Activated T-cell treated with anti-CD3 and anti-CD28 coated beads, Interleukin-2, amount 50 U/mL, for 1 hour (primary cell): ENCODE results near the gene CHCHD6.

Experiments
- DNase-seq: peaks from one replicate; pipeline ENCODE4 v3.0.0-alpha.2; 2020

CHCHD6 gene

DNA sequence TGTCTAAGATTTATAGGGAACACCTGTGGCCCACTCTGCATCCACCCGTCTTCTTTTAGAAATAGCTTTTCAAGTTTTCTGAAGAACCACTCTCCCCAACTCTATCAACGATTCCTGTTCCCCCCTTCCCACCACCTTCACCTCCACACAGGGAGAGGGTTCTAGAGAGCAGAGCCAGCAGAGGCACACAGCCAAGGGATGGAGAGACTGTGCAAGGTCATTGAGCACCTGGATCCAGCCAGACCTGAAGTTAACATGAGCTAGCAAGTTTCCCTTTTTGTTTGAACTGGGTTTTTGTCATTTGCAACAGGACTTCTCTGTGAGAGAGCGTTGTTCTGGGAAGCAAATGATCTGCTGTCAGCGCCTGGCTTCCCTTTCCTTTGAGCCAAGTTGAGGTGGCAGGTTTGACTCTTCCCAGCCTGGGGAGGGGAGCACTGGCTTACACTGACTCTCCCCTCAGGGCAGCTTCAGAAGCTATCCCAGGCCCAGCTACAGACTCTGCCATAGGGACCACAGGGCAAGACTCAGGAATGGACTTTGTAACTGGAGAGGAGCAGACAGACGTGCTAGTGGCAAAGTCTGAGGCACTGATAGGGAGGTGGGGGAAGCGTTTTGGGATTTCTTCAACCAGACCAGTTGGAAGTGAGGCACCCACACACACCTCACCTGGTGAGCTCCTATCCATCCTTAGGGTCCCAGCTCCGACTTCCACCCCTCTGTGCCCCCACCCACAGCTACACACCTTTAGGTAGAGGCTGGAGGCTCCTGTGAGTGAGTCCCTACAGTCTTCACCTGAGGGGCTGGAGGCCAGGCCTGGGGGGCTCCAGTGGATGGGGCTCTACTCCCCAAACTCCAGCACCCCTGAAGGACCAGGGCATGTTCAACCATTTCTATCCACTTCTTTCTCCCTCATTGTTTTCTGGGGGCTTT, 259.5 kb downstream of the CHCHD6 start:
- DNase-seq: no peak

DNA sequence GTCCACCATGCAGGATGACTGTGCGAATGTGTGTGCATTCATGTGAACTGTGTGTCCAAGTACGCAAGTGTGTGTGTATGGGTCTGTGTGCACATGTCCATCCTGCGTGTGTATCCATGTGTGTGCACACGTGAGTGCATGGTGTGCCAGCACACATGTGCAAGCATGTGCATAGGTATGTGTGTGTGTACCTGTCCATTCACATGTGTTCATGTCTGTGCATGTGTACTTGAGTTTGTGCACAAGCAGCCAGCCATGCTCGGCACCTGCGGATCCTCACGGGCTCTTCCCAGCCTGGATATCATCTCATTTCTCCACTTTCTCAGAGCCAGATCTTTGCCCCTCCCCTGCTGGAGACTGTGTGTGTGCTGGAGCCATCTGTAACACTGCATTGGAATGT, 260.2 kb downstream of the CHCHD6 start:
- DNase-seq: no peak

DNA sequence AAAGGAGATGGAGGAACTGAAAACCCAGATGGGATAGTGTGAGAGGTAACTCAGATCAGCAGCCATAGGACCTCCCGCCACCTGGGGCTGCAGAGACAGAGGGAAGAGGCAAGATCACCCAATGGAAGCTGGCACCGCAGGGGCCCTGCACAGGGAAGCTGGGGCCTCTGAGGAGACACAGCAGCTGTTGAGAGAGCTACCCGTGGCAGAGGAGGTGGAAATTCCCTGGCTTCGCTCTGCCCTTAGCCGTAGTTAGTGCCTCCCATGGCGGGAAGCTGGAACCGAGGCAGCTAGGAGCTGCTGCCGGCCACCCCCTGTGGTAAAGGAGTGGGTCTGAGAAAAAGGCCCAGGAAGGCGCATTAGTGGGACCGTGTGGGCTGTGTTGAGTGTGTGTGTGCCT, 260.9 kb downstream of the CHCHD6 start:
- DNase-seq: no peak

DNA sequence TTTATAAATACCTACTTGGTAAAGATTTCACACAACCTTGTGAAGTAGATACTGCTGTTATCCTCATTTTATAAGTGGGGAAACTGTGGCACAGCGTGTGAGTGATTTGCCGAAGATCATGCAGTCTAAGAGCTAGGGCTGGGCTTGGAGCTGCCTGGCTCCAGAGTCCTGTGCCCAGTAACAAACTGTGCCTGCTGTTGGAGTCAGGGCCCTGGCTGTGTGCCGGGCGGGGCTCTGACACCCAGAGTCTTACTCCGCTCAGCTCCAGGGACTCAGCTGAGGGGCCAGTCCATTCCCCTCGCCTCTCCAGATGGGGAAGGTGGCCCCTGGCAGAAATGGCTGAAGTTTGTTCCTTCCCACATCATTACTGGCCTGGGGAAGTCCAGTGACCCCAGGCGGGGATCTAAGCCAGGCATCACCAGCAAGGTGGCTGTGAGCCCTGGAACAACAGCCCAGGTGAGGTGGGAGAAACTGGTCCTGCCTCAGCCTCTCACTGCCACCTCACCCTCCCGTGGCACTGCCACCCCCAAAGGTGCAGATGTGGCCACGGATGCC, 261.6 kb downstream of the CHCHD6 start:
- no peak for DNase-seq

DNA sequence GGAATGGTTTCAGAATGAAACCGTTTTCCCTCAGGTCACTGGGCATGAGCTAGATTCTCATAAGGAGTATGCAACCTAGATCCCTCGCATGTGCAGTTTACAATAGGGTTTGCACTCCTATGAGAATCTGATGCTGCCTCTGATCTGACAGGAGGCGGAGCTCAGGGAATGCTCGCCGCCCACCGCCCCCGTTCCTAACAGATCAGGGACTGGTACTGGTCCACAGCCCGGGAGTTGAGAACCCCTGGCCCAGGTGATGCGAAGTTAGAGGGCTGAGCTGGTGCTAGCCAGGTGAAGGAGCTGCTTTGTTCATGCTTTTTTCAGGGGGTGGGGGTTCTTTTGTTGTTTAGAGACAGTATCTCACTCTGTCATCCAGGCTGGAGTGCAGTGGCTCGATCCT, 263.3 kb downstream of the CHCHD6 start:
- DNase-seq: no peak

DNA sequence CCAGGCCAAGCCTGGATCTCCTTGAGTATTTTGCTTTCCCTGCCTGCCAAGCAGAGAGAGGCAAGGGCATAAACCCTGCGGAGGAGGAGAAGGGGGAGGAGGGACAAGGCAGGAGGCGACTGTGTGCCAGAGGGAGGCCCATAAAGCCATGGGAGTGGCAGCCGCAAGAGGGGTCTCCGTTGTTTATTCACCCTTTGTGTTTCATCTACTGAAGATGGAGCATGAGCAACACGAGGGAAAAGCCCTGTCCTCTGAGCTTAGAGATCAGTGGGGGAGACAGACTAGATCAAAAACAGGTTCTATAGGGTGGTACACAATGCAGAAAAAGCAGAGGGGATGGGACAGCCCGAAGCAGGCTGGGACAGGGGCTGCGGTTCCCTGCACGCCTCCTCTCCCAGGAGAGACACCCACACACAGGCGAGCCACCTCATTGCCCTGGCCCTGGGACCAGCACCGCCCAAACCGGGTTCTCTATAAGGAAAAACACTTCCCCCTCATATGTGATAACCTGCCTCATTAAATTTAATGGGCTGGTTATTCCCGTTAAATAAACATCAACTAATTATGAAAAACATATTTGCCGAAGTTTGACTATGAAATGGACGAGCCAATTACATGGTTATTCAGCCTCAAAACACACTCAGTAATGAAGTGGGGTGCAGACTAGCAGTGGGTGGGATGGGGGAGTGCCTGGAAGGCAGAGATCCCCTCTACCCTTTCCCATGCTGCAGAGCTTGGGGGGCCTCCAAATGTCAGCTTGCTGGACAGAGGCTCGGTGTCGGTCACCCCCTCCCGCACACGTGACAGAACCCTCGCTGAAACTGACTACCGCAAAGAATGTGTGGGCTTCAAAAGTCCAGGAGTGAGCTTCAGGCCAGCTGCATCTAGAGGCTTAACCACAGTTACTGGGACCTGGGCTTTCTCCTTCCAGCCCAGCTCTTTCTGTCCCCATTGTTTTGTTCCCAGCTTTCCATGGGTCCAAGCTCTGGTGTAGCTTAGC, 264.7 kb downstream of the CHCHD6 start:
- no peak for DNase-seq

DNA sequence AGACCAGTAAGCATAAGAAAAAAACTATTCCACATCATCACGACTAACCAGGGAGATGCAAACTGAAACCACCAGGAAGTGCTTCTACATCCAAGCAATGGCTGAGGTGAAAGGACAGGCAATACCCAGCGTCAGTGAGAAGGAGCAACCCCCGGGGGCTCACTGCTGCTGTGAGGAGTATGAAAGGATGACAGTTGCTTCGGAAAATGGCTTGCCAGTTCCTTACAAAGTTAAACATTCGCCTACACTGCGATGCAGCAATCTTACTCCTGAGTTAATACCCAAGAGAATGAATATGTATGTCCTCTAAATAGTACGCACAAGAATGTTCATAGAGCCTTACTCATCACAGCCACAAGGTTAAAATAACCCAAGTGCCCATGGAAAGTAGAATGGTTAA, 265.5 kb downstream of the CHCHD6 start:
- DNase-seq: no peak

DNA sequence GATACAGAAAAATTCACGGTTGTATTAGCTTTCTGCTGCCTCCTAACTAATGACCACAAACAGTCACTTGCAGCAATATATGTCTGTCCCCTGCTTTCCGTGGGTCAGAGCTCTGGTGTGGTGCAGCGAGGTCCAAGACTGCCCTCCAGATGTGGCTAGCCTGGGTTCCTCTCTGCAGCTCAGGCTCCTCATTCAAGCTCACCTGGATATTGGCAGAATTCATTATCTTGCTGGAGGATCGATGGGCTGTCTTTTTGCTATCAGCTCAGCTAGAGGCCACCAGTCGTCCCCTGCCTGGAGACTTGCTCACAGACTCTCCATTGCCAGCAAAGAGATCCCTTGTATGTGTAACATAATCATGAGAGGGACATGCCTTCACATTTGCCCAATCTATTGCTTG, 266.1 kb downstream of the CHCHD6 start:
- DNase-seq: no peak

DNA sequence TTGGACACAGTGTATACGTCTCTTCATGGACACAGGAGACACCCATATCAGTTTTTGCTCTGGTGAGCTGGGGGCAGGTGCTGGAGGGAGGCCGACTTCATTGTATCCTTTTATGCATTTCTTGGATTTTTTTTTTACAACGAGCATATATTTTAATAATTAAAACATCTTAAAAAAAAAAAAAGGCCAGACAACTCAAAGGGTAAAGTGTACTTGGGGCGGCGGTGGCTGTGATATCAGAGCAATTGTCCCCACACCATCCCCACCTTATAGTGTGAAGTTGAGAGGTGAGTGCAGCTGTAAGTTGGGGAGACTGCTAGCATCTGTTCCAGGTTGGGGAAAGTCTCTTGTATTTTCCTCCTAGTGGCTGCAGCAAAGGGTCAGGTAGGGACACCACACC, 266.9 kb downstream of the CHCHD6 start:
- DNase-seq: no peak

DNA sequence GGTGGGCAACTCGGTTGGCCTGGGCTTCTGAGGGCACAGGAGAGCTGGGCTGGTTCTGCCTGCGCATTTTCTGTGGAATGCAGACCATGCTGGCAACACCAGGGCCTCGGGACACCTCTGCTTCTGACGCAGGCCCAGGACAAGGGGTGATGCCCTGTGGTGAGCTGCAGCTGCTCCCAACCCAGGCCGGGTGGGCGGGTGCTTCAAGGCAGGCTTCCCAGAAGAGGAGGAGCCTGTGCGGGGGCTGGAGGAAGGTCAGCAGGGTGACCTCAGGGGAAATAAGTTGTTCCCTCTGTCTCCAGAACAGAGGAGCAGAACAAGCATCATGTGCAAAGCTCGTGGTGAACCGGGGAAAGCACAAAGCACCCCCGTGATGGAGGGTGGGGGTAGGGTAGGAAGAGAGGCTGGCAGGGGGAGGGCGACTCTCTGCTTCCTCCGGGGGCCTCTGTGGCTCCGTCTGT, 267.9 kb downstream of the CHCHD6 start:
- DNase-seq: no peak

DNA sequence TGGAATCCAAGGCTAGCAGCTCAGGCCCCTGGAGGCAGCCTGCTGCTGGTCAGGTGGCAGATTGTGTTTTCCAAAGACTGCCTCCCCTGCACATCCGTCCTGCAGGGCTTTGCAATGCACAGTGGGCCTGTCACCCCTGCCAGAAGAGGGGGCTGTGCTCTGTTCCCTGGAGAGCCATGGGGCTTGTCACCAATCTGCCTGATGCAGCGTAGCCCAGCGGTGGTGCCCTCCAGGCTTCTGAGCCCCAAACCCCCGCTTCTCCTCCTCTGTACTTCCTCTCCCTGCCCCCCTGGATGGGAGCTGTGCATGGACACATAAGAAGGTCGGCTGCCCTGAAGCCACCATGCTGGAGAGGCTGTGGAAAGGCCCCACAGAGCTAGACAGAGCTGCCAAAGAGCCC, 268.8 kb downstream of the CHCHD6 start:
- DNase-seq: no peak

DNA sequence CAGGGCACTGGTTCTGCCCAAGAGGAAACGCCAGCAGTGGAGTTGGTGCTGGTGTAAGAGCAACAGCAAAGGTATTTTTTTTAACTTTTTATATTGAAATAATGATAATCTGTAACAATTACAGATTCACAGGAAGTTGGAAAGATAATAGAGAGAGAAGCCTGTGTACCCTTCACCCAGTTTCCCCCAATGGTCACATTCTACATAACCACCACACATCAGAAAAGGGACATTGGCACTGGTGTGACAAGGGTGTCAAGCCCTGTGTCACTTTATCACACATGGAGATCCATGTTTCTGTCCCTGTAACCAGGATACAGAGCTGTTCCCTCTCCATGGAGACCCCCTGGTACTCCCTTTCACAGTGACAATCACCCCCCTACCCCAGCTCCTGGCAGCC, 269.8 kb downstream of the CHCHD6 start:
- DNase-seq: no peak

DNA sequence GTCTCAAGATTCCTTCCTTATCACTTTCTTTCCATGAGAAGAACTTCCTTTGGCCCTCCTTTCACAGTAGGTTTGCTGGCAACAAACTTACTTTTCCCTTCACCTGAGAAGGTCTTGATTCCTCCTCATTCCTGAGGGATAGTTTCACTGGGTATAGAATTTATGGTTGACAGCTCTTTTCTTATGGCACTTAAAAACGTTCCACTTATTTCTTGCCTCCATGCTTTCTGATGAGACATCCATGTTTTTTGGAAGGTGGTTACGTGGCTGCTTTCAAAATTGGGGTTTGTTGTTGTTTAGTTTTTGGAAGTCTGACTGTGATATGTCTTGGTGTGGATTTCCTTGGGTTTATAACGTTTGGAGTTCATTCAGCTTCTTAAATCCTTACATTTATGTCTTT, 270.7 kb downstream of the CHCHD6 start:
- DNase-seq: no peak

DNA sequence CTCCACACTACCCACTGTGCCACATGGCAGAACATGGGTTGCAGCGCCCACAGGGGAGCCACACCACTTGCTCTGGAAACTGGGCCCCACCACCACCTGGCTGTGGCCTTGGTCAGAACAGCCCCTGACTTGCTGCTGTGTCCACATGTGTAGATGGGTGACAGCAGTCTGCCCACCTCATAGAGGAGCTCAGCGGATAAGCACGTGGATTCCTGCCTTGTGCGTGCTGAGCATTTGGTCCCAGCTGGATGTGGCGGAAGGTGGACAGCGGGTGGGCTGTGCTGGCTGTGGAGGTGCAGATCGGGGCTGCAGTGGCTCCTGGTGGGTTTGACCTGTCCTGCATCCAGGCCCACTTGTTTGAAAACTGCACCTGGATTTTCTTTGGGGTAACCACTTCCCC, 272.9 kb downstream of the CHCHD6 start:
- DNase-seq: no peak

DNA sequence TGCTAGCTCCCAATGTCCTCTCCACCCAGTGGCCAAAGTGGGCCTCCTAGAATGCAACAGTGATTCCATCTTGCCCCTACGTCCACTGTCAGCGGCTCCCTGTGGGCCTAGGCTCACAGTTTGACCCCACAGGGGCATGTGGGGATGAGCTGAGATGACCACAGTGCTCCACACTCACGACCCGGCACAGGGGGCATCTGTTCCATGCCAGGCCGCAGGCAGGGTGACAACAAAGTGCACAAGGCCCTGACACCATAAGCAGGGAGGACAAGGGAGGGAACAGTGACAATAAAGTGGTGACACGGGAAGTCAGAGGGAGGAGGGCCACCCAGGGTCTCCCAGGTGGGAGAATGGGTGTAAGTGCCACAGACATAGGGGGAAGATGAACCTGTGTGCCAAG, 273.8 kb downstream of the CHCHD6 start:
- no peak for DNase-seq

DNA sequence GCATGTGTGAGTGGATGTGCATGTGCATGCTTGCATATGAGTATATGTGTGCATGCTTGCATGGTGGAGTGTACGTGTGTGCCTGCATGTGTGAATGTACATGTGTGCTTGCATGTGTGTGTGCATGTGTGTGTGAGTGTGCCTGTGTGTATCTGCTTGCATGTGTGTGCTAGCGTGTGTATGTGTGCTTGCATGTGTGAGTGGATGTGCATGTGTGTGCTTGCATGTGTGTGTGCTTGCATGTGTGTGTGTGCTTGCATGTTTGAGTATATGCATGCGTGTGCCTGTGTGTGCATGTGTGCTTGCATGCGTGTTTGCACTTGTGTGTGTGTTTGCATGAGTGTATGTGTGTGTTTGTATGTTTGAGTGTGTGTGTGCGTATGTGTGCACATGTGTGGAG, 274.3 kb downstream of the CHCHD6 start:
- DNase-seq: no peak

DNA sequence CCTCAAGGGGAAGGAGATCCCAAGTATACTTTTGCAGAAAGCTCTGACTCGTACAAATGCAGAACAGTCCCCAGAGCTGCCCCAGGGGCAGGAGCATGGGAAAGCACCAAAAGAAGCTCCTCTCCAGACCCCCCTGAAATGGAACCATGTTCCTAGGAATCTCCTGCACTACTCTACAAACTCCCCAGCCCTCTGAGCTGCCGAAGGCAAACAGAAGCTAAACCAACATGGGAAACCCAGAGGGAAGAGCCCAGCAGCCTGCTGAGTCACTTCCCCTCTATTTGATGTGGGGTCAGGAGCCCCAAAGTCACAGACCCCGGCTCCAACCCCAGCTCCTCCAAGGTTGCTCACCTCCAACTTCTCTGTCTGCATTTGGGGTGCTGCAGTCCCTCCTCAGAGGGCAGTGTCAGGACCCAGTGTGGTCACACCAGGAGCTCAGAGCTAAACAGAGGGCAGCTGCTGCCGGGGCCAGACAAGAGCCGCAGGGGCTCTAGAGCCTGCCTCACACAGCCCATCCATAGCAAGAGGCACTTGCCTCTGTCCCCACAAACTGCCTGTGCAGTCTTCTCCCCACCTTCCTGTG, 275.1 kb downstream of the CHCHD6 start:
- no peak for DNase-seq

DNA sequence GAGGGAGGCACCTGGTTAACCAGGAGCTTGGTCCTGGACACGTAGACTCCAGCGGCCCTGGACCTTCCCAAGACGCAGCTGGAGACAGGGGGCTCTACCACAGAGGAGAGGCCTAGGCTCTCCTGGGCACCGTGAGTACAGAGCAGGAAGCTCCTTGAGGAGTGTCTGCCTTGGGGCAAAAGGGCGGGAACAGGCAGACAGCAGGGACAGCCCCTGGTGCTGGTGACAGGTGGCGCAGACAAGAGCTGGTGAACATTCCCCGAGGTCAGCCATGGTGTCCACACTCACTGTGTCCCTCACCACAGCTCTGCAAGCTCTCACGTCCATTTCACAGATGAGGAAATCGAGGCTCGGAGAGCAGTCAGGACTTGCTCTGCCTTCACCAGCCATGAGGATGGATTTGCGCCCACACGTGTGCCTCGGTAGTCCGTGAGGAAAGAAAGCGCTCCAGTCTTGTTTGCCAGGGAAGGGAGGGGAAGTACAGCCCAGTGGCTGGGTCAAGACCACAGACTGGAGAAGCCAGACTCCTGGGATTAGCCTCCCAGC, 276.3 kb downstream of the CHCHD6 start:
- DNase-seq: no peak

DNA sequence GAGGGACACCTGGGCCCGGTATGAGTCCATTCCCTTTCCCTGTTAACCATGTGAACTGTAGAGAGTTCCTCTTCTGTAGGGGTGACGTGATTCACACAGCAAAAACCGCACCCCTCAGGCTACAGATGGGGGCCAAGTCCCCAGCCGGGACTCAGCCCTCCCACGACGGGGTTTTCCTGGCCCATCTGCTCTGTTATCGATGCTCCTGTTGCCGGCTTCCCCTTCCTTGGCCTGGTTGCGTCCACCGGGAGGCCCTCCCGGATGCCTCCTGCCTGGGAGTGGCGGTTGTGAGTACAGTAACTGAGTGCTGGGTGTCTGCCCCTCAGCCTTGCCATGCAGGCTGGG, 278.1 kb downstream of the CHCHD6 start:
- DNase-seq: no peak

DNA sequence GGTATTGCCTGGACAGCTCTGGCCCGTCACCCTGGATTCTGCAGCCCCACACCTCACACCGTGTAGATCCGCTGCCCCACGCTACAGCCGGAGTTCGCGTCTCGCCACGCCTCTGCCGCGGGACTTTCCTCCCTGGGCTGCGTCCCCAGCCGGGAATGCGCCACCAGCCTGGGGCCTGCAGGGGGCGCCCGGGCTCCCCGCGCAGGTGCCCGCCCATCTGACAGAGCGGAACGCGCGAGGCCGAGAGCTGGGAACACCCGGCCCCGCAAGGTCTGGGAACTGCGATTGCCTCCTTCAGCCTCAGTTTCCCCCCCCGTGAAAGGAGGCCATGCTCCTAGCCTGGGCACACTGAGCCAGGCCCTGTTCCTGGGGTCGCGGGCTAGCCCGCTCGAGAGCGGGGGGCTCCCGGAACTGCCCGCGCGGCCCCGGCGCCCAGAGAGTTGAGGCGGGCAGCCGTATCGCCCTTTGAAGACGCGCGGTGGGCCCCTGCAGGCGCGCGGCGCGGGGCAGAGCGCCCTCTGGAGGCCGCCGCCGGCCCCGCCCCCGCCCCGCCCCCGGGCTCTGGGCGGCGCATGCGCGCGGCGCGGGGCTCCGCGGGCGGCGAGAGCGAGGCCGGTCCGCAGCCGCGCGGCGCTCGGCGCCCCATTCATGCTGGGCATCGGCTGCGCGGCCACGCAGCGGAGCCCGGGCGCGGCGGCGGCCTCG, 278.6 kb downstream of the CHCHD6 start, which contains the start of gene PLXNA1:
Gene PLXNA1 (plus strand): TSS at position 645 of the 705 bp plus-strand sequence. CDS start 5,479 bp downstream, outside the sequence.
- peak; percentile 93 for DNase-seq

DNA sequence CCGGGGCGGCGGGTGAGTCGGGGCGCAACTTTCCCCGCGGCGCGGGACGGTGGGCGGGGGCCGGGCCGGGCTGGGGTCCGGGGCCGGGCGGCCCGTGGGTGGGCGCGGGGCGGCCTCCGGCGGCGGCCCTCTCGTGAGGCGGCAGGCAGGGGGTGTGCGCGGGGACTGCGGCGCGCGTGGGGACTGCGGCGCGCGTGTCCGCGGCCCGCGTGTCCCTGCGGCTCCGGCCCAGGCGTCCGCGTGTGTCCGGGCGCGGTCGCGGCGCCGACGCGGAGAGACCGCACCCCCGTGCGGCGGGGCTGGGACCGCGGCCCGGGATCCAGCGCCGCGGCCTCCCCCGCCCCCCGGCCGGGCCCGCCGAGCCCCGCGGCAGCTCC, 279.2 kb downstream of the CHCHD6 start:
- no peak for DNase-seq
